MM.1S (cell line): ENCODE measurements around the gene AHSP.

Experiments
- CTCF ChIP-seq: fragments of 300-600 bp; sonication (generic); IDR thresholded peaks from 2 replicates; pipeline ENCODE4 v1.5.1; 2016; ENCODE audit warnings: antibody characterized with exemption, low read length, mixed read lengths
- EZH2 ChIP-seq: fragments of 300-600 bp; sonication (generic); optimal IDR thresholded peaks from 2 replicates; pipeline ENCODE3; 2017; ENCODE audit warnings: low read depth, mild to moderate bottlenecking, antibody characterized with exemption, low read length, mixed read lengths
- EZH2phosphoT487 ChIP-seq: fragments of 300-600 bp; sonication (generic); IDR thresholded peaks from 2 replicates; pipeline ENCODE4 v1.6.1; 2018; ENCODE audit warnings: antibody characterized with exemption, low read length

- TF ChIP-seq CTCF (no peak), EZH2 (no peak), EZH2phosphoT487 (no peak)
Measured at GRCh38 chr16:31484491-31485171, 43.1 kb upstream of the AHSP start.
